ENCODE measurements around the gene TBC1D20.
"Not testable (repeated sequence)": the region's sequence is repeated elsewhere in the genome, so short reads cannot be mapped to it uniquely, and the experiment has no call there.

The TBC1D20 gene

GRCh38 chr20:397432-398237, 64.7 kb downstream of the TBC1D20 start:
- TF ChIP-seq CTCF (conservative IDR thresholded peaks at IDR 0.05), result no peak
- no peak overlapping the region for H3K27ac ChIP-seq

- no peak for TF ChIP-seq CTCF (conservative IDR thresholded peaks at IDR 0.05)
- H3K27ac ChIP-seq, result no peak overlapping the region
These were observed 65.5 kb downstream of the TBC1D20 start for GRCh38 chr20:396619-397431.

- no peak for TF ChIP-seq CTCF (conservative IDR thresholded peaks at IDR 0.05)
- no peak overlapping the region for H3K27ac ChIP-seq
These were observed 66.1 kb downstream of the TBC1D20 start for GRCh38 chr20:396252-396618.

GRCh38 chr20:393296-393695, 69.0 kb downstream of the TBC1D20 start:
- not testable (repeated sequence) for H3K27ac ChIP-seq

- TF ChIP-seq CTCF (conservative IDR thresholded peaks at IDR 0.05), result no peak
- H3K27ac ChIP-seq, result no peak overlapping the region
These were observed 71.2 kb downstream of the TBC1D20 start for GRCh38 chr20:391041-391711.

GRCh38 chr20:389220-389619, 73.1 kb downstream of the TBC1D20 start:
- TF ChIP-seq CTCF (conservative IDR thresholded peaks at IDR 0.05), result no peak
- H3K27ac ChIP-seq, result peak overlapping the region; percentile 25; the same call in 1 of the 2 replicates

GRCh38 chr20:388034-388994, 74.0 kb downstream of the TBC1D20 start:
- no peak for TF ChIP-seq CTCF (conservative IDR thresholded peaks at IDR 0.05)
- peak overlapping the region; percentile 25; the same call in 1 of the 2 replicates for H3K27ac ChIP-seq
